GM12865 (cell line): ENCODE measurements around the gene ADARB1.
"Not testable (repeated sequence)": the region's sequence is repeated elsewhere in the genome, so short reads cannot be mapped to it uniquely, and the experiment has no call there.

ENCODE experiments used
- DNase-seq: peaks from one replicate; pipeline ENCODE4 v3.0.0; 2010; ENCODE audit warnings: low read depth
- H3K4me3 ChIP-seq: 2 replicates; pipeline ENCODE4 v1.5.1; 2011; ENCODE audit warnings: mild to moderate bottlenecking, low read depth, low read length, control low read depth
- TF ChIP-seq, protein P1 (sequence below): IDR thresholded peaks from 2 replicates; pipeline ENCODE4 v1.5.1; 2011; ENCODE audit warnings: low read length, control low read depth, low read depth, inconsistent platforms; ENCODE audit not compliant: insufficient read depth; ENCODE audit errors: missing control alignments

ADARB1 gene

DNA sequence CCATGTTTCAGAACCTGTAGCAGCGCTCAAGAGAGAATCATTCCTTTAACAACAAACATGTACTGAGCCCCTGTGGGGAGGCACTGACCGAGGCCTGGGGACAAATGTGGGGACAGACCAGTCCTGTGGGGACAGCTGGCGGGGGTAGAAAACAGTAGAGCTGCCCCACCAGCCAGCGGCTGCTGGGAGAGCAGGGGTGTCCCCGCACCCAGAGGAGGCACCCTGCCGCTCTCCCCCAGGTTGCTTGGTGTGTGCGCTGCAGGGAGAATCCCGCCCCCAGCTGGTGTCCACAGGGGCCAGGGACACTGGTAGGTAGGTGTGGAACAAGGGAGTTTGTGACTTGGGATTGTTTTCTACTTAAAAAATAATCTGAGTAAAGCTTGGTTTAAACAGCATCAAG is 62.1 kb downstream of the ADARB1 start:
- H3K4me3 ChIP-seq, result no peak overlapping the region
- TF ChIP-seq, protein P1, sequence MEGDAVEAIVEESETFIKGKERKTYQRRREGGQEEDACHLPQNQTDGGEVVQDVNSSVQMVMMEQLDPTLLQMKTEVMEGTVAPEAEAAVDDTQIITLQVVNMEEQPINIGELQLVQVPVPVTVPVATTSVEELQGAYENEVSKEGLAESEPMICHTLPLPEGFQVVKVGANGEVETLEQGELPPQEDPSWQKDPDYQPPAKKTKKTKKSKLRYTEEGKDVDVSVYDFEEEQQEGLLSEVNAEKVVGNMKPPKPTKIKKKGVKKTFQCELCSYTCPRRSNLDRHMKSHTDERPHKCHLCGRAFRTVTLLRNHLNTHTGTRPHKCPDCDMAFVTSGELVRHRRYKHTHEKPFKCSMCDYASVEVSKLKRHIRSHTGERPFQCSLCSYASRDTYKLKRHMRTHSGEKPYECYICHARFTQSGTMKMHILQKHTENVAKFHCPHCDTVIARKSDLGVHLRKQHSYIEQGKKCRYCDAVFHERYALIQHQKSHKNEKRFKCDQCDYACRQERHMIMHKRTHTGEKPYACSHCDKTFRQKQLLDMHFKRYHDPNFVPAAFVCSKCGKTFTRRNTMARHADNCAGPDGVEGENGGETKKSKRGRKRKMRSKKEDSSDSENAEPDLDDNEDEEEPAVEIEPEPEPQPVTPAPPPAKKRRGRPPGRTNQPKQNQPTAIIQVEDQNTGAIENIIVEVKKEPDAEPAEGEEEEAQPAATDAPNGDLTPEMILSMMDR, result no peak
- DNase-seq, result no peak

DNA sequence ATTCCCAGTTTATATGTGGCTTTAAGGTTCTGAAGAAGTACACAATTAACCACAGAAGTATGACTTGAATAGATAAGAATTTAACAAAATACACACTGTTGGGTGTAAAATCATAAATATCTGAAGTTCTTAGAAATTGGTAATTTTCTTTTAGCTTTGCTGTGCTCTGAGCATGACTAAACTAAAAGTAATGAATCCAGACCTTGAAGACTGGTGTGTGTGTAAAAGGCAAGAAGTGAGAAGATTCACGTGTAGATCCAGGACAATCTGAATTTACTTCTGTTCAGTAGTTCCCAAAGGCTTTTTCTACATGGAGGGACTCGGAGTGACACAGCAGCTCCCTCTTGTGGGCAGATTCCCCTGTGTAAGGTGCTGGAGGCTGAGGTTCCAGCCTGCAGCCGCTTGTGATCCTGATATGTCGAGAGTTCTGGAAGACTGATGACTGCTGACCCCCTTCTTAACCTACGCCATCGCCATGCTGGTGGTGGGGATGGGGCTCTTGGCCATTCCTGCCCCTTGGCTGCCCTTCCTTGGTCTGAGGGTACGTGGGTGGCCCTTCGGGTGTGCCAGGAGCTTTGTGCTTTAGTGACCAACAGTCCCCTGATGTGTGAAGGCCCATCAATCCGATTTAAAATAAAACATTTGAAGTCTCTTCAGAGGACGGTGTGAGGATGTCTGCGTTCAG is 62.7 kb downstream of the ADARB1 start:
- TF ChIP-seq, protein P1, result peak; percentile 89
- no peak overlapping the region for H3K4me3 ChIP-seq
- DNase-seq, result peak; percentile 76

DNA sequence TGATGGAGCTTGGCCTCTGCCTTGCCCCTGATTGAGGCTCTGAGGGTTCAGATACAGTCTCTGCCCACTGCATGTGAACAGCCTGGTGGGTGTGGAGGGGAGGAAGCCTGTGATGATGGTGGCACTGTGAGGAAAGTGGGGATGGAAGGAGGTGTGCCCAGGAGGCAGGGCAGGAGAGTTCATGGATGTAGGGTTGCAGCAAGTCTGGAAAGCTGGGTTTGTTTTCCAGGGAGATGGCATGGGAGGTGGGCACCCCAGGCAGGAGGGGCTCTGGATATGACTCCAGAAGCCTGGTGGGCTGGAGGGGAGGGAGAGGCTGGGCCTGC is 63.2 kb downstream of the ADARB1 start:
- H3K4me3 ChIP-seq, result no peak overlapping the region
- TF ChIP-seq, protein P1, result no peak
- no peak for DNase-seq

DNA sequence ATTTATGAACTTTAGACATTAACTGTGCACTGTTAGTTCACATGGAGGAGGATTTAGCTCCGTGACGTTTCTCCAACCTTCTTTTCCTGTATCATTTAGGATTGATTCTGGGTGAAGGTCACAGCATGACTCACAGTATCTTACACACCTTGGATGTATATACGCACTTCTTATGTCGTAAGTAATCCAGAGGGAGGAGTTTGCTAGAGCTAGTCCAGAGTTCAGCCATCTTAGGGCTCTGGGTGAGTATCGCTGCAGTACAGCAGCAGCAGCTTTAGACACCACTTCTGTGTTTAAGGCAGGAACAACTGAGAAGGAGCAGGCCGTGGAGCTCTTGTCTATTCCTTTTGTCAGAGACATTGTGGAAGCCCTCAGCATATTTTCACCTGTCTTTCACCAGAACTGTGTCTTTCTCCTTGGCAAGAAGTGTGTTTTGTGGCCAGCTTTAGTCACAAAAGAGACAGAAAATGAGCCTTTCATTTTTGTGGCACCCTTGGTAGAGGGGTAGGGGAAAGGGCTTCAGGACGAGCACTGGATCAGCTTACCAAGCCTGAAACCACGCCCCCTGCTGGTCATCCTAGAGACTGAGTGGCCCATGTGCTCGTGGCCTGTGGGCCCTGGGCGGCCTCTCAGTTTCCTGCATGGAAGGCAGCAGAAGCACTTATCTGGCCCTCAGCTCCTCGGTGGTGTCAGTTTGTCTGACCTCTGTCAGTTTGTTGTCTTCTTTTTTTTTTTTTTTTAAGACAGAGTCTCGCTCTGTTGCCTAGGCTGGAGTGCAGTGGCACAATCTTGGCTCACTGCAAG is 64.0 kb downstream of the ADARB1 start:
- peak; percentile 74 for DNase-seq
- TF ChIP-seq, protein P1, result peak; percentile 79

DNA sequence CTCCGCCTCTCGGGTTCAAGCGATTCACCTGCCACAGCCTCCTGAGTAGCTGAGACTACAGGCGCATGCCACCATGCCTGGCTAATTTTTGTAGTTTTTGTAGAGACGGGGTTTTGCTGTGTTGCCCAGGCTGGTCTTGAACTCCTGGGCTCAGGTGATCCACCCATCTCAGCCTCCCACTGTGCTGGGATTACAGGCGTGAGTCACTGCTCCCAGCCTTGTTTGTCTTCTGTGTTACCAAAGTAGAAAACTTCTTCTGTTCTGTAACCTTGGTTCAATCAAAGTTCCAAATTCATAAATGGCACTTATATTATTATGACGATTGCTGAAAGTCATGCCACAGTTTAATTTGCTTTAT is 64.6 kb downstream of the ADARB1 start:
- not testable (repeated sequence) for DNase-seq

More for the DNA sequence above, 64.0 kb downstream of the ADARB1 start:
- H3K4me3 ChIP-seq, result no peak overlapping the region

DNA sequence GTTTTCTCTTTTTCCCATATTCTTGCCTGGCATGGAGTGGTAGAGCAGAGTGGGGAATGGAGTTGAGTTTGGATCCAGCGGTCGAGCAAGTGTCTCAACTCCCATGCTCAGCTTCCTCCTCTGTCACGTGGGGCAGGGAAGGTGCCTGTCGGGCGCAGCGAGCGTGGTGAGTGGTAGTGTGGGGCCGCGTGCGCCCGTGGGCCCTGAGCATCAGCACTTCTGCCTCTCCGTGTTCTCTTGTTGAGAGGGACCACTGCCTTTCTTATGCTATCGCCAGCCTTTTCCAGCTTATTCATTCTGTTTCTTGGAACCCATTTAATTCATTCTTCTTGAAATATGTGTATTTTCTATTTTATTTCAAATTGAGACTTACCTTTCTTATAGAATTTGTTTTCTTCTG is 65.1 kb downstream of the ADARB1 start:
- TF ChIP-seq, protein P1, result no peak
- H3K4me3 ChIP-seq, result no peak overlapping the region
- no peak for DNase-seq

More for the DNA sequence above, 64.6 kb downstream of the ADARB1 start:
- not testable (repeated sequence) for H3K4me3 ChIP-seq

DNA sequence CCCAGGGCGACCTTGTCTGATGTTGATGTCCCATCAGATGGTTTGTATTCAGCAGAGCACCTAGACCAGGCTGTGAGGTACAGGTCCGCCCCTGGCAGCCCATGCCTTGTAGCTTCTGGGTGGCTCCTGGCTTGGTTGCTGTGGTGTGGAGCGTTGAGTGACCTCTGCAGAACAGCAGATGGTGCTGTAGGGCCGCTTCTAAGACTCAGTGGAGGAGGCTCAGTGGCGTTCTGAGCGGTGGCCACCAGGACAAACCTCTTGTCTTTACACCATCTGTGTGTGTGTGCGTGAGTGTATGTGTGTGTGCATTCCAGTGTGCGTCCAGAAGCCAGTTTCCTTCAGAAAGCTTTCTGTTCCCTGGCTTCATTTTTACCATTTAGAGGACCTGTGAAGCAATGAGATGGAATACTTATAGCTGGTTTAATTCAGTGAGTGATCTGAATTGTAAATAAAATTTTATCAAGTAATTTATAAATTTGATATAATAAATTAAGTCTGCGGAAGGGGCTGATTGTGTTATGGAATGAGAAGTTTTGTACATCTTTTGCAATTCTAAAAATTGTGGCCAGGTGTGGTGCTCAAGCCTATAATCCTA is 66.1 kb downstream of the ADARB1 start:
- DNase-seq, result peak; percentile 89
- no peak overlapping the region for H3K4me3 ChIP-seq
- TF ChIP-seq, protein P1, result peak; percentile 88

DNA sequence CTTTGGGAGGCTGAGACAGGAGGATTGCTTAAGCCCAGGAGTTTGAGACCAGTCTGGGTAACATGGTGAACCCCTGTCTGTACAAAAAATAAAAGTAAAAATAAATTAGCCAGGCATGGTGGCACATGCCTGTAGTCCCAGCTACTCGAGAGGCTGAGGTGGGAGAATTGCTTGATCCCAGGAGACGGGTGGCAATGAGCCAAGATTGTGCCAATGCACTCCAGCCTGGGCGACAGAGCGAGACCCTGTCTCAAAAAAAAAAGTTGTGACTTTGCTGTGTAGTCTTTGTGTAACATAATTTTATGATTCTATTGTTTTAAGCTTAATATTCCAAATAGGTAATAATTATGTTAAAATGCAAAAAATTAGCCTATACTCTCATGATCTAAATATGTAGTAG is 66.6 kb downstream of the ADARB1 start:
- not testable (repeated sequence) for H3K4me3 ChIP-seq, DNase-seq
